Middle frontal gyrus (tissue), 1 donor: ENCODE measurements around the gene NCDN.

Experiments used
- DNase-seq: peaks from one replicate; pipeline ENCODE4 v3.0.0-alpha.2; 2015; ENCODE audit warnings: low spot score; ENCODE audit errors: extremely low spot score

The NCDN gene

GRCh38 chr1:35589516-35590427 is 32.2 kb downstream of the NCDN start:
- no peak for DNase-seq

- no peak for DNase-seq
Observed at GRCh38 chr1:35590476-35591040, 33.0 kb downstream of the NCDN start.

GRCh38 chr1:35591211-35591610 is 33.6 kb downstream of the NCDN start:
- DNase-seq: no peak

- DNase-seq: no peak
Observed at GRCh38 chr1:35592991-35593769, 35.6 kb downstream of the NCDN start.

GRCh38 chr1:35594005-35594760 is 36.6 kb downstream of the NCDN start:
- no peak for DNase-seq

- DNase-seq: no peak
Observed at GRCh38 chr1:35595684-35596083, 38.1 kb downstream of the NCDN start.

- no peak for DNase-seq
Observed at GRCh38 chr1:35597870-35598269, 40.3 kb downstream of the NCDN start.

GRCh38 chr1:35598895-35599294 is 41.3 kb downstream of the NCDN start:
- no peak for DNase-seq

- DNase-seq: no peak
Observed at GRCh38 chr1:35599411-35599810, 41.8 kb downstream of the NCDN start.

- DNase-seq: no peak
Observed at GRCh38 chr1:35600593-35600992, 43.0 kb downstream of the NCDN start.

GRCh38 chr1:35603468-35603867 is 45.9 kb downstream of the NCDN start:
- DNase-seq: no peak

GRCh38 chr1:35603941-35604340 is 46.3 kb downstream of the NCDN start:
- no peak for DNase-seq

- DNase-seq: no peak
Observed at GRCh38 chr1:35605071-35605866, 47.7 kb downstream of the NCDN start.

- no peak for DNase-seq
Observed at GRCh38 chr1:35605867-35606182, 48.2 kb downstream of the NCDN start.

- no peak for DNase-seq
Observed at GRCh38 chr1:35611655-35612054, 54.1 kb downstream of the NCDN start.

GRCh38 chr1:35615440-35615839 is 57.8 kb downstream of the NCDN start:
- no peak for DNase-seq
